Neural cell (in vitro differentiated cells): ENCODE measurements around the gene TCN1. TPM values are rescaled to one million over a fixed set of nuclear protein-coding genes. Genes with fewer than 3 reads are reported as not detected.
"Not testable (repeated sequence)": the region's sequence is repeated elsewhere in the genome, so short reads cannot be mapped to it uniquely, and the experiment has no call there.

Experiments used
- H2AFZ ChIP-seq: fragments of 200-600, 300-800 bp; sonication (generic), shearing (Covaris generic); 2 replicates; pipeline ENCODE4 v1.6.0; 2014; ENCODE audit warnings: low read depth, mild to moderate bottlenecking, antibody characterized with exemption, low read length, moderate library complexity
- H3F3A ChIP-seq: fragments of 200-600 bp; shearing (Covaris generic); 2 replicates; pipeline ENCODE4 v1.6.1; 2016; ENCODE audit warnings: mild to moderate bottlenecking, moderate library complexity, mixed read lengths, antibody characterized with exemption, low read length; ENCODE audit not compliant: insufficient read depth, poor library complexity, severe bottlenecking
- H3K27ac ChIP-seq: fragments of 200-600, 300-800 bp; sonication (generic), shearing (Covaris generic); 2 replicates; pipeline ENCODE4 v1.5.1; 2014; ENCODE audit warnings: mild to moderate bottlenecking, low read length, moderate library complexity
- H3K27me3 ChIP-seq: fragments of 300-800, 200-600 bp; sonication (generic), shearing (Covaris generic); 2 replicates; pipeline ENCODE4 v1.6.0; 2014; ENCODE audit warnings: mild to moderate bottlenecking, low read depth, low read length, moderate library complexity; ENCODE audit not compliant: insufficient read depth
- H3K36me3 ChIP-seq: fragments of 300-800, 200-600 bp; sonication (generic), shearing (Covaris generic); 2 replicates; pipeline ENCODE4 v1.5.1; 2014; ENCODE audit warnings: mild to moderate bottlenecking, antibody characterized with exemption, low read length, moderate library complexity; ENCODE audit not compliant: insufficient read depth
- H3K4me2 ChIP-seq: fragments of 300-800, 200-600 bp; sonication (generic), shearing (Covaris generic); 2 replicates; pipeline ENCODE4 v1.6.0; 2014; ENCODE audit warnings: mild to moderate bottlenecking, low read length
- H3K4me3 ChIP-seq: fragments of 300-800, 200-600 bp; sonication (generic), shearing (Covaris generic); 2 replicates; pipeline ENCODE4 v1.5.1; 2014; ENCODE audit warnings: mild to moderate bottlenecking, low read length, moderate library complexity
- H3K79me2 ChIP-seq: fragments of 200-600 bp; shearing (Covaris generic); replicated peaks from 2 replicates; pipeline ENCODE4 v1.6.0; 2014; ENCODE audit warnings: mild to moderate bottlenecking, low read length, moderate library complexity; ENCODE audit not compliant: insufficient read depth
- H3K9ac ChIP-seq: fragments of 300-800, 200-600 bp; sonication (generic), shearing (Covaris generic); 2 replicates; pipeline ENCODE4 v1.6.1; 2016; ENCODE audit warnings: mild to moderate bottlenecking, low read length, mixed read lengths
- H3K9me2 ChIP-seq: fragments of 200-600 bp; shearing (Covaris generic); 2 replicates; pipeline ENCODE4 v1.6.1; 2016; ENCODE audit warnings: mild to moderate bottlenecking, low read length, mixed read lengths; ENCODE audit not compliant: insufficient read depth
- H3K9me3 ChIP-seq: fragments of 200-600, 300-800 bp; sonication (generic), shearing (Covaris generic); 2 replicates; pipeline ENCODE4 v1.6.1; 2016; ENCODE audit warnings: mild to moderate bottlenecking, mixed run types, low read length, moderate library complexity, mixed read lengths
- H4K20me1 ChIP-seq: fragments of 200-600 bp; shearing (Covaris generic); 2 replicates; pipeline ENCODE4 v1.6.1; 2016; ENCODE audit warnings: mild to moderate bottlenecking, mixed run types; ENCODE audit not compliant: insufficient read depth
- CTCF ChIP-seq: fragments of 450-650 bp; IDR thresholded peaks from 2 replicates; pipeline ENCODE4 v1.5.1; 2014; ENCODE audit warnings: antibody characterized with exemption, mild to moderate bottlenecking, moderate library complexity; ENCODE audit not compliant: poor library complexity, severe bottlenecking
- EP300 ChIP-seq: fragments of 450-650 bp; conservative IDR thresholded peaks from 2 replicates; pipeline ENCODE4 v1.6.1; 2014; ENCODE audit warnings: antibody characterized with exemption, mild to moderate bottlenecking, moderate library complexity; ENCODE audit not compliant: poor library complexity, severe bottlenecking
- EZH2 ChIP-seq: fragments of 200-600, 300-800 bp; shearing (Covaris generic), sonication (generic); IDR thresholded peaks from 2 replicates; pipeline ENCODE4 v1.6.1; 2014; ENCODE audit warnings: antibody characterized with exemption, low read length, borderline replicate concordance, mild to moderate bottlenecking; ENCODE audit not compliant: insufficient read depth, poor library complexity, severe bottlenecking
- MXI1 ChIP-seq: fragments of 450-650 bp; conservative IDR thresholded peaks from 2 replicates; pipeline ENCODE4 v1.6.1; 2014; ENCODE audit warnings: antibody characterized with exemption, mild to moderate bottlenecking; ENCODE audit not compliant: poor library complexity, severe bottlenecking
- POLR2AphosphoS5 ChIP-seq: IDR thresholded peaks from 2 replicates; pipeline ENCODE4 v1.6.1; 2012
- RAD21 ChIP-seq: fragments of 450-650 bp; conservative IDR thresholded peaks from 2 replicates; pipeline ENCODE4 v1.6.1; 2014; ENCODE audit warnings: antibody characterized with exemption, mild to moderate bottlenecking, moderate library complexity
- REST ChIP-seq: IDR thresholded peaks from 2 replicates; pipeline ENCODE4 v1.6.1; 2012; ENCODE audit warnings: borderline replicate concordance
- SMC3 ChIP-seq: fragments of 450-650 bp; conservative IDR thresholded peaks from 2 replicates; pipeline ENCODE4 v1.6.1; 2014; ENCODE audit warnings: antibody characterized with exemption, mild to moderate bottlenecking, moderate library complexity; ENCODE audit not compliant: poor library complexity
- TAF1 ChIP-seq: IDR thresholded peaks from 2 replicates; pipeline ENCODE4 v1.6.1; 2012; ENCODE audit warnings: low read depth
- polyA plus RNA-seq: library from polyadenylated mRNA; depleted of rRNA; stranded (reverse); fragments of >200 nt; gene quantifications from 2 replicates; pipeline ENCODE4 v1.2.3, GENCODE V29; 2014

The TCN1 gene
- polyA plus RNA-seq, 1 donor from 2014 or later, result not detected

GRCh38 chr11:59894616-59895015, 28.3 kb upstream of the TCN1 start:
- Histone ChIP-seq H3K27ac (no peak overlapping the region), H4K20me1 (no peaks in the 10 kb centered on the region), H3K9me3 (no peaks in the 10 kb centered on the region), H3K9ac (no peak overlapping the region), H3F3A (no peaks in the 10 kb centered on the region), H3K9me2 (no peaks in the 10 kb centered on the region), H3K36me3 (no peaks in the 10 kb centered on the region), H3K4me2 (no peak overlapping the region), H2AFZ (no peak overlapping the region), H3K4me3 (no peak overlapping the region), H3K79me2 (no peaks in the 10 kb centered on the region), H3K27me3 (no peaks in the 10 kb centered on the region)
- TF ChIP-seq REST, result no peak
- no peak for TF ChIP-seq RAD21
- TF ChIP-seq EP300, result no peak
- no peak for TF ChIP-seq SMC3
- TF ChIP-seq MXI1, result no peak
- TF ChIP-seq TAF1, result no peak
- no peak for TF ChIP-seq CTCF
- no peak for TF ChIP-seq EZH2
- TF ChIP-seq POLR2AphosphoS5, result no peak

GRCh38 chr11:59891781-59892181, 25.5 kb upstream of the TCN1 start:
- Histone ChIP-seq H3K27ac (no peak overlapping the region), H2AFZ (no peak overlapping the region), H4K20me1 (no peaks in the 10 kb centered on the region), H3K9me2 (no peaks in the 10 kb centered on the region), H3K4me2 (no peak overlapping the region), H3K9me3 (no peaks in the 10 kb centered on the region), H3K27me3 (no peaks in the 10 kb centered on the region), H3K79me2 (no peaks in the 10 kb centered on the region), H3F3A (no peaks in the 10 kb centered on the region), H3K9ac (no peak overlapping the region), H3K36me3 (no peaks in the 10 kb centered on the region), H3K4me3 (no peak overlapping the region)
- no peak for TF ChIP-seq POLR2AphosphoS5
- TF ChIP-seq EZH2, result no peak
- TF ChIP-seq EP300, result no peak

GRCh38 chr11:59887156-59887555, 20.9 kb upstream of the TCN1 start:
- H3K4me3 ChIP-seq, H3K9ac ChIP-seq, H3K27me3 ChIP-seq, H3K79me2 ChIP-seq, H3K36me3 ChIP-seq, H3K27ac ChIP-seq, H3K9me3 ChIP-seq, H4K20me1 ChIP-seq, H3F3A ChIP-seq, H2AFZ ChIP-seq, H3K9me2 ChIP-seq, H3K4me2 ChIP-seq: not testable (repeated sequence)
